Measurements from ENCODE around the gene NEK1.
"Not testable (repeated sequence)": the region's sequence is repeated elsewhere in the genome, so short reads cannot be mapped to it uniquely, and the experiment has no call there.

NEK1 gene

DNA sequence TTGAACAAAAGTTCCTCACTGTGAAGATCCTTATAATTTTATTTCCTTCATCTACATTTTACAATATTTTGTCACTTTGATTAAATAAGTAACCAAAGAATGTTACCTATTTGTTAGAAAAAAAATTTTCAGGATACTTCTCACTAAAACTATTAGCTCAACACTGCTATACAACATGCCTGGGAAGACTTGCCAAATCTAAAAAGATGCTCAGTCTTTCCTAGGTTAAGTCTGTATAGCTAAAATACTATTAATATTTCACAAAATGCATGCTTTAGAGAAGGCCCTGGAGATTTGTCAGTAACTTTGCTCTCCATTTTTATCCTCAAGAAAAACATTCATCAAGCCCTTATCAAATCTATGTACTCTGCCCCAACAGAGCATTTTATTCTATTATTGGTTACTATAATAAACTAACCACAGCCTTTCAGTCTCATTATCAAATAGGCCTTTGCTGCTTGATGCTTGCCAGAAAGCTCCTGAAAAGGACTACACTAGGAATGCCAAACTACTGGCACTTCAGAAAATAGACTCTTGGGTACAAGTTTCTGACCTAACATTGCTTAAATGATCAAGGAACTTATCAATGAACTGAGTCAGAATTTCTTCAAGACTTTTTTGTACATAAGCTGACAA is 17.7 kb downstream of the NEK1 start:
- no peak for DNase-seq (ENCODE audit: low read depth)

DNA sequence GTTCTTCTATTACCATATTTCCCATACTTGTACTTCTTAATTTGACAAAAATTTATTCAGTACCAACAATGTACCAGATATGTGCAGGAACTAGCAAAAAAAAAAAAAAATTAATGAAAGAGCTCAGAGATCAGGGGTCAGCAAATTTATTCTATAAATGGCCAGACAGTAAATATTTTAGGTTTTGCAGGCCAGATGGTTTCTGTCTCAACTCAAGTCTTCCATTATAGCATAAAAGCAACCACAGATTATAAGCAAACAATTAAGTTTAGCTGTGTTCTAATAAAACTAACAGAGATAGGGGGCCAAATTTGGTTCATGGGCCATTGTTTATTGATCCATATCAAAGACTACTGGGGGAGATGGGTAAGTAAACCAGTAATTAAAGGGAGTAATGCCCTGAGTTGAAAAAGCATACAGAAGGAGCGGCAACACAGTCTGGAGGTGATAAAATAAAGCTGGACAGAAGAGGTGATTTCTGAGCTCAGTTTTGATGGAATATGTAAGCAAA is 19.3 kb downstream of the NEK1 start:
- no peak for DNase-seq (ENCODE audit: low read depth)

DNA sequence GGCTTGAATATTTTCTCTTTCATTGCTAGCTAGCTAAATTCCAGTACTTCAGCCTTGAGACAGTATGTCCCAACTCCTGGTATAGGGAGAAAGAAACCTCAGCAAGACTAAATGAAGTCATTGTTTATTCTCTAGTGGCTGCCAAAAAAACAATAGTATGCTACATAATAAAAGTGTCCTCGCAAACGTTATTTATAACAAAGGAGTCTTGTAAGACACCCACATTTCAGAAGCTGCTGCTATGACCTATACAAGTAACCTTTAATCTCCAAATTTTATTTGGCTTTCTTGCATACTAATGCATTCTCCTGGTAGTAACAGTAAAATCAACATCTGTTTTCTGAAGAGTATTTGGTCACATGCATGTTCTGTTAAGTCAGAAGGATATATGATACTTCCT is 28.8 kb downstream of the NEK1 start:
- DNase-seq (ENCODE audit: low read depth): no peak

DNA sequence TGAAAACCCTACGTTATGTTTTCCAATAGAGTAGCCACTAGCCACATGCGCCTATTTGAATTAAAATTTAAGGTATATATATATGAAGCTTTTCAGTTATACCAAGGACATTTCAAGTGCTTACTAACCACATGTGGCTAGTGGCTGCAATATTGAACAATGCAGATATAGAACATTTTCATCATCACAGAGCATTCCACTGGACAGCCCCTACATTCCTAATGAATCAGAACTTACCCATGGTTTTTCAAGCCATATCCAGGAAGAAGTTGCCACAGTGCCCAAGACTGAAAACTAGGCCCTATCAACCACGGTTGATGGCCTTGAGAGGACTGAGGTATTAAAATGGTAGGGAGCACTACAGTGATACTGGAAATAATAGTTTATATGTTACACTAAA is 29.7 kb downstream of the NEK1 start:
- no peak for DNase-seq (ENCODE audit: low read depth)

DNA sequence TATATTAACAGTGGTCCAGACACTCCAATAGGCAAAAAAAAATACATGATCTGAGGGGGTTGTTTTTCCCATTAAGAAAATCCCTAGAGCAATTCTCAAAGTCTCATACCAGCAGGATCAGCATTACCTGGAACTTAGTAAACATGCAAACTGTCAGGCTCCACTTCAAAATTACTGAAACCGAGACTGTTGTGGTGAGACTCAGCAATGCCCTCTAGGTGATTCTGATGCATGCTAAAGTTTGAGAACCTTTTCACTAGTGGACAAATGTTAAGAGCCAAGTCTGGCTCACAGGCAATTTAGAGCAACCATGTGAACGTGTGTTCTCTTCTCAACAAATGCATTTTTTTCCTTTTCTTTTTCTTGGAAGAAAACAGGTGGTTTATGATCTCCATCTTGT is 30.2 kb downstream of the NEK1 start:
- DNase-seq (ENCODE audit: low read depth): no peak

DNA sequence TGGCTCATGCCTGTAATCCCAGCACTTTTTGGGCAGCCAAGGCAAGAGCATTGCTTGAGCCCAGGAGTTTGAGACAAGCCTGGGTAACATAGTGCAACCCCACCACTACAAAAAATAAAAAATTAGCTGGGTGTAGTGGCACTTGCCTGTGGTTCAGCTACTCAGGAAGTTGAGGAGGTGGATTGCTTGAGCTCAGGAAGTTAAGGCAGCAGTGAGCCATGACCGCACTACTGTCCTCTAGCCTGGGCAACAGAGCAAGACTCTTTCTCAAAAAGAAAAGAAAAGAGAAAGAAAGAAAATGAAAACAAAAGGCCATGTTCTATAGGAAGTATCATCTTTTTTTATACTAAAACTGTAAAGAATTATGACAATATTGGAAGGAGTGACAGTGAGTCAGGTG is 38.5 kb downstream of the NEK1 start:
- DNase-seq (ENCODE audit: low read depth): no peak

DNA sequence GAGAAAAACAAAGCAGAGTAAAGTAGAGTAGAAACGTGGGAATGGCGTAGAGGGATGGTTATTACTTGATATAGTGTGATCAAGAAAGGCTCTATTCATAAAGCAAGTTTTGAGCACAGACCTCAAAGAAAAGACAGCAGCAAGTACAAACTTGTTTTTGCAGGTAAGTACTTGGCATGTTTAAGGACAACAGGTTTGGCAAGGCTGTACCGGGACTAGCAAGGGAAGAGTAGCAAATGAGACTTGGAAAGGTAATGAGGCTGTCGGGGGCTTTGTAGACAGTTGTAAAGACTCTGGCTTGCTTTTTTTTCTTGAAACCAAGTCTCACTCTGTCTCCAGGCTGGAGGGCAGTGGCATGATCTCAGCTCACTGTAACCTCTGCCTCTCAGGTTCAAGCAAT is 40.9 kb downstream of the NEK1 start:
- DNase-seq (ENCODE audit: low read depth): no peak

DNA sequence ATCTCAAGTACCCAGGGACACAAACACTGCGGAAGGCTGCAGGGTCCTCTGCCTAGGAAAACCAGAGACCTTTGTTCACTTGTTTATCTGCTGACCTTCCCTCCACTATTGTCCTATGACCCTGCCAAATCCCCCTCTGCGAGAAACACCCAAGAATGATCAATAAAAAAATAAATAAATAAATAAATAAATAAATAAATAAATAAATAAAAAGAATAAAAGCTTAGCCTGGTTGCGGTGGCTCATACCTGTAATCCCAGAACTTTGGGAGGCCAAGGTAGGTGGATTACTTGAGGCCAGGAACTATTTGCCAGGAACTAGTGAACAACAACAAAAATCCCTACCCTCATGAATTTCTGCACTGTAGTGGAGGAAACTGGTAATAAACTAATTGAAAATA is 41.4 kb downstream of the NEK1 start:
- not testable (repeated sequence) for DNase-seq (ENCODE audit: low read depth)

DNA sequence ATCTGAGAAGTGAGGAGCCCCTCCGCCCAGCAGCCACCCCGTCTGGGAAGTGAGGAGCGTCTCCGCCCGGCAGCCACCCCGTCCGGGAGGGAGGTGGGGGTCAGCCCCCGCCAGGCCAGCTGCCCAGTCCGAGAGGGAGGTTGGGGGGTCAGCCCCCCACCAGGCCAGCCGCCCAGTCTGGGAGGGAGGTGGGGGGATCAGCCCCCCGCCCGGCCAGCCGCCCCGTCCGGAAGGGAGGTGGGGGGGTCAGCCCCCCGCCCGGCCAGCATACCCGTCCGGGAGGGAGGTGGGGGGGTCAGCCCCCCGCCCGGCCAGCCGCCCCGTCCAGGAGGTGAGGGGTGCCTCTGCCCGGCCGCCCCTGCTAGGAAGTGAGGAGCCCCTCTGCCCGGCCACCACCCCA is 42.1 kb downstream of the NEK1 start:
- not testable (repeated sequence) for DNase-seq (ENCODE audit: low read depth)

DNA sequence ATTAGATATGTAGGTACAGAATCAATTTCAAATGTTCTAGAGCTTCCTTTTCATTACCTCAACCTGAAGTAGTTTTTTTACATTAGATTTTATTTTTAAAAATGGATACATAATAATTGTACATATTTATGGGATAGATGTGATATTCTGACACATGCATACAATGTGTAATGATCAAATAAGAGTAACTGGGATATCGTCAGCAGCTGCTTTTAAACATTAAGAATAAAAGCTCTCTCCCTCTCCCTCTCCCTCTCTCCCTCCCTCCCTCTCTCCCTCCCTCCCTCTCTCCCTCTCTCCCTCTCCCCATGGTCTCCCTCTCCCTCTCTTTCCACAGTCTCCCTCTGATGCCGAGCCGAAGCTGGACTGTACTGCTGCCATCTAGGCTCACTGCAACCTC is 43.2 kb downstream of the NEK1 start:
- not testable (repeated sequence) for DNase-seq (ENCODE audit: low read depth)

DNA sequence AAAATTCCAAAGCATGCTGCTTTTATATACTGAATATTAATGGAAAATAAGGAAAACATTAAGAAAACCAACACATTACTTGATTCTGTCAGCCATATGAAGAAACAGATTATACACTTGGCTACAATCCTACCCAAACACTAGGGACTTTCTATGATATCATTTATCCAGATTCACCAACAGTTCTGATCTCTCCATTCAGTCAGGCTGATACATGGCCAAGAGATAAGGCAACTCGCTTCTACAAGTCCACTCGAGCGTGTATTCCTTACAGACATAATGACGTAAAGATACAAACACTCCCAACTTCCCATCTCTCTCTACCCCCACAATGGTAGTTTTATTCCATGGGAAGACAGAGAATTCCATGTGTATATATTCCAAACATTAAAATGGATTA is 44.5 kb downstream of the NEK1 start:
- no peak for DNase-seq (ENCODE audit: low read depth)

DNA sequence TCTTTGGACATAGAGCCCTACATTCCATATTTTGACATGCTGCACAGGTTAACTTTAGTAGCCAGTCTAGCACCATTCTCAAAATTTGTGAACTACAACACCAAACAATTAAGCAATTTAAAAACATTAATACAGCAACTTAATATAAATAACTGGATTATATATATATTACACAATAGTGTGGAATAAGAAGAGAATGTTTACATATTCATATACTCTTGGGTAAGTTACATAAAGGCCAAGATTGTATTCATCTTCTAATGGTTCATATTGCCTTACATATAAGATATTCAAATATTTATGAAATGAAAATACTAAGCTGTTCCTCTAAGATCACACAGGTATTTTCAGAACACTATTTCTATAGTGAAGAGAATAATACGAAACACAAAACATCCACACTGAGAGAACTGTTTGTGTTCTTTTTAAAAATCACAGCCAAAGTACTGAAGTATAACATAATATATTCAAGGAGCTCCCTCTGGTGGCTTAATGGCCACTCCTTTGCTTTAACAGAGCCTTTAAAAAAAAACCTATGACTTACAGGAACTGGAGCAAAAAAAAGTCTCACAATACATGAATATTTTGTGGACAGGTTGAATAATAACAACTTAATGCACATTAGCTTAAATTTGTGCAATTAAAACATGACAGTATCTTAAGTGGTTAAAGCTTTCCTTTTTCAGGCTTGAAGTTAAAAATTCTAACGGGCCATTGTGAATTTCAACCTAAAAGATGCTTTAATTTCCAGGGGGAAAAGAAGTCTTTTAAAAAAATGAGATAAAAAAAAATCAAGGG is 46.2 kb downstream of the NEK1 start:
- DNase-seq (ENCODE audit: low read depth): no peak

DNA sequence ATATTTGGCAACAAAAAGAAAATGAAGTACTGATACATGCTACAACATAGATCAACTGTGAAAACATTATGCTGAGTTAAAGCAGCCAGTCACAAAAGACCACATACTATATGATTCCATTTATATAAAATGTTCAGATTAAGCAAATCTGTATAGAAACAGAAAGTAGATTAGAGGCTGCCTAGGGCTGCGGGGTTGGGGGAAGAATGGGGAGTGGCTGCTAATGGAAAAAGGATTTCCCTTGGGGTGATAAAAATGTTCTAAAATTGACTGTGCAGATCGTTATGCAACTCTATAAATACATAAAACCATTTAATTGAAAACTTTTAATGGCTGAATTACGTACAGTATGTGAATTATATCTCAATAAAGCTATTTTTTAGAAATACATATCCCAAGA is 46.8 kb downstream of the NEK1 start:
- no peak for DNase-seq (ENCODE audit: low read depth)

DNA sequence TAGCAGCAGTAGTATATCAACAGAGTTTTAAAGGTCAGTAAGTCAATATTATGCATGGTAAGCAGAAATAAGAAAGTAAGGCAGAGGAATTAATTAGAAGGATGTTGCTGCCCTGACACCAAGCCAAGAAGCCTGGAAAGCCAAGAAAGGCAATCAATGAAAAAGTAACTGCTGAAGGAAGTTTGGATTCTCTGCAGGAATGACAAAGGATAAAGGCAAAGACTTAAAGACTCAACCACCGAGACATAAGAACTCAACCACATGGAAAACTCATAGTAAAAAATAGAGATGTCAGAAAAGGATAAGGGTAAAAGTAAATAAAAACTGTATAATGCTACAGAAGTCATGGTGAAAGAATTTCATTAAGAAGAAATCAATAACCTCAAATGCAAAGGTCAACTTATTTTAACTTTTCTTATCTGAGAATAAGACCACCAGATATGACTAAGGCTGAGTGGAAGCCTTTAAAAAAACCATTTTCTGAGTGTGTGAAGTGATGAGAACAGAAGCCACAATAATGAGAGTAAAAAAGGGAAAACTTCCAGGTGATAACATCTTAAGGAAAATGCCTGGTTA is 55.2 kb downstream of the NEK1 start:
- no peak for DNase-seq (ENCODE audit: low read depth)

DNA sequence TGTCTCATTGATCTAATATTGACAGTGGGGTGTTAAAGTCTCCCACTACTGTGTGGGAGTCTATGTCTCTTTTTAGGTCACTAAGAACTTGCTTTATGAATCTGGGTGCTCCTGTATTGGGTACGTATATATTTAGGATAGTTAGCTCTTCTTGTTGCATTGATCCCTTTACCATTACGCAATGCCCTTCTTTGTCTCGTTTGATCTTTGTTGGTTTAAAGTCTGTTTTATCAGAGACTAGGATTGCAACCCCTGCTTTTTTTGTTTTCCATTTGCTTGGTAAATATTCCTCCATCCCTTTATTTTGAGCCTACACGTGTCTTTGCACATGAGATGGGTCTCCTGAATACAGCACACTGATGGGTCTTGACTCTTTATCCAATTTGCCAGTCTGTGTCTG is 65.8 kb downstream of the NEK1 start:
- not testable (repeated sequence) for DNase-seq (ENCODE audit: low read depth)

DNA sequence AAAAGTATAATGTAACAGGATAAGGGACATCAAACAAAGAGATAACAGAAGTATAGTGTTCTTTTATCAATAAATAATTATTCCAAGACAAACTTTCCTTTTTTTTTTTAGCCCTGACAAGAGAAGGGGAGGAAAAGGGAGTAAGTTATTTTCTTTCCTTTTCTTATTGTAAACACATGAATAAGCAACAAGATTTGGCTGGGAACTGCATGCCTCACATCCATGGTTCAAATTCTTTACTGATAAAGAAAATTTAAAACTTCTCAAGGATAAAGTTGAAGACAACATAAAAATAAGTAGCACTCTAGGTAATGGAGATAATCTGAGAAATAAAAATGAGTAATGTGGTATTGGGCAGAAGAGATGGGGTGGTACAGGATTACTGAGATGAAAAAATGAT is 71.6 kb downstream of the NEK1 start:
- DNase-seq (ENCODE audit: low read depth): no peak

DNA sequence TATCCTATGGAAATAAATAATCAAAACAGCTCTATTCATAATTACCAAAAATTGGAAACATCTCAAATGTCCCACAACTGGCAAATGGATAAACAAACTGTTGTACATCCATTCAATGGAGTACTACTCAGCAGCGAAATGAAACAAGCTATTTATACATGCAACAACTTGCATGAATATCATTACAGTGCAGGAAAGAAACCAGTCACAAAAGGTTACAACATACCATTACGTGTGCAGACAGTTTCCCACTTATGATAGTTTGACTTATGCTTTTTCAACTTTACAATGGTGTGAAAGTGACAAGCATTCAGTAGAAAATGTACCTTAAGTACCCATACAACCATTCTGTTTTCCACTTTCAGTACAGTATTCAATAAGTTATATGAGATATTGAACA is 82.3 kb downstream of the NEK1 start:
- no peak for DNase-seq (ENCODE audit: low read depth)

DNA sequence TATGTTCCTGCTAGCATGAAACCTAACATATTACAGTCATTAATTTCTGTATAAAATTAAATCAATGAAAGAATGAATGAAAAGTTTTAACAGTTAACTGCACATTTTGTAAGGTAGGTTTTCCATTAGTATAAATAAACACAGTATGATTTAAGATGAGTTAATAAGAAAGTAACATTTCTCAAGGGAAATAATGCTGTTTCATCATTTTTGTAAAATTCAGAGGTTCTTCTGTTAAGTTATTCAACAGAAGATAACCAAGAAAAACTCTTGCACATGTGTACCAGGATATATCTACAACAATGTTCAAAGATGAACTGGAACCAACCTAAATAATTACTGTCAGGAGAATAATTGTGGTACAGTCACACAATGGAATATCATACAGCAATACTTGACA is 88.6 kb downstream of the NEK1 start:
- DNase-seq (ENCODE audit: low read depth): no peak

DNA sequence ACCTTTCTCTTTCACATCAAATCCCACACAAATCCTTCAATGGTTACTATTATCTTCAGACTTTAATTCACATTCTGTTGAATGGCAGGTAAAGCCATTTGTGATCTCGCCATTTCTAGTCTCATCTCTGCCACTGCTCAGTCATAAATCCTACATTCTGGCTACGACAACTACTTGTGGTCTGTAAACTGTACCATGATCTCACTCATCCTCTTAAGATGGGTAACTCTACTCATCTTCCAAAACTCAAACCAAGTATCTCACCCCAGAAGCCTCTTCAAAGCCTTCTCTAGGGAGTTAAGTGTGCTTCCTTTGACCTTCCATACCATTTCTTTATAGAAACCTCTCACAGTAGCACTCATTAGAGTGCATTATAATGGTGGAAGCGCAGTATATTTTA is 101.8 kb downstream of the NEK1 start:
- DNase-seq (ENCODE audit: low read depth): no peak

DNA sequence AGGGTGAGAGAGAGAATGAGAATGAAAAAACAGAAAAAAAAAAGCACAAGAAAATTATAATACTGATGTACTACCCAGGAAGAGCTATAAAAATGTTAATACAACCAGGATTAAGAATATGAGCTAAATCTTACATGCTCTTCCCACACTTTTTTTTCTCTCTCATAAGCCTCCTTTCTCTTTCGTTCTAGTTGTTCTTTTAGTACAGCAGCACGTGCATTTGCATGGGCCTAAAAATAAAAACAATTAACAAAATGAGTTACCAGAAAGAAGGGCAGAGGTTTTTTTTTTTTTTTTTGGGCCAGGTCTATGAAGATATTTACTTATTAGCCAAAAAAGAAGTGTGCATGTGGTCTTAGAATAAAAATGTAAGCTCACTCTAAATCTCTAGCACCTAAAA is 105.5 kb downstream of the NEK1 start:
- no peak for DNase-seq (ENCODE audit: low read depth)

DNA sequence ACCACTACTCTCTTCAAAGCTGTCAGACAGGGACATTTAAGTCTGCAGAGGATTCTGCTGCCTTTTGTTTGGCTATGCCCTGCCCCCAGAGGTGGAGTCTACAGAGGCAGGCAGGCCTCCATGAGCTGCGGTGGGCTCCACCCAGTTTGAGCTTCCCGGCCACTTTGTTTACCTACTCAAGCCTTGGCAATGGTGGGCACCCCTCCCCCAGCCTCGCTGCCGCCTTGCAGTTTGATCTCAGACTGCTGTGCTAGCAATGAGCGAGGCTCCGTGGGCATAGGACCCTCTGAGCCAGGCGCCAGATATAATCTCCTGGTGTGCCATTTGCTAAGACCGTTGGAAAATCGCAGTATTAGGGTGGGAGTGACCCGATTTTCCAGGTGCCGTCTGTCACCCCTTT is 112.5 kb downstream of the NEK1 start:
- not testable (repeated sequence) for DNase-seq (ENCODE audit: low read depth)

DNA sequence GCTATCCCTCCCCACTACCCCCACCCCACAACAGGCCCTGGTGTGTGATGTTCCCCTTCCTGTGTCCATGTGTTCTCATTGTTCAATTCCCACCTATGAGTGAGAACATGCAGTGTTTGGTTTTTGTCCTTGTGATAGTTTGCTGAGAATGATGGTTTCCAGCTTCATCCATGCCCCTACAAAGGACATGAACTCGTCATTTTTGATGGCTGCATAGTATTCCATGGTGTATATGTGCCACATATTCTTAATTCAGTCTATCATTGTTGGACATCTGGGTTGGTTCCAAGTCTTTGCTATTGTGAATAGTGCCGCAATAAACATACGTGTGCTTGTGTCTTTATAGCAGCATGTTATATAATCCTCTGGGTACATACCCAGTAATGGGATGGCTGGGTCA is 118.1 kb downstream of the NEK1 start:
- DNase-seq (ENCODE audit: low read depth): not testable (repeated sequence)

DNA sequence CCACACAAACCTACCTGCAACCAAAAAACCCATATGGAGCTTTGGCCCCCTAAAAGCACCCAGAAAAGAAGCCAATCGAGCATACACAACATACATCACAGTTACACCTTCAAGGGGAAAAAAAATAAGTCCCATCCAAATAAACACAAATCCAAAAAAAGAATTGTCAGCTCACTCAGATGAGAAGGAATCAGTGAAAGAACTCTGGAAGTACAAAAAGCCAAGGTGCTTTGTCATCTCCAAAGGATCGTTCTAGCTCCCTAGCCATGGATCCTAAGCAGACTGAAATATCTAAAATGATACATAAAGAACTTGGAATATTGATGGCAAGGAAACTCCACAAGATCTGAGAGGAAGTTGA is 119.2 kb downstream of the NEK1 start:
- DNase-seq (ENCODE audit: low read depth): no peak
